A204.1 (cell line): ENCODE results near the gene TTC39A.
"Not testable (repeated sequence)": the region's sequence is repeated elsewhere in the genome, so short reads cannot be mapped to it uniquely, and the experiment has no call there.

Source experiments
- FAIRE-seq: peaks from 2 replicates; lab custom pipeline; 2012; peaks lifted over from hg19 to GRCh38; lab: Jason Lieb, UNC

TTC39A gene

GRCh38 chr1:51336711-51337110 is 6.3 kb upstream of the TTC39A start:
- no peak for FAIRE-seq

- no peak for FAIRE-seq
Observed at GRCh38 chr1:51336004-51336403, 5.6 kb upstream of the TTC39A start.

- FAIRE-seq: no peak
Observed at GRCh38 chr1:51331206-51332100, 1.1 kb upstream of the TTC39A start.

GRCh38 chr1:51329443-51330325 is 678 bp downstream of the TTC39A start:
- FAIRE-seq: no peak

- FAIRE-seq: no peak
Observed at GRCh38 chr1:51328926-51329325, 1.4 kb downstream of the TTC39A start.

- no peak for FAIRE-seq
Observed at GRCh38 chr1:51328279-51328678, 2.1 kb downstream of the TTC39A start.

- FAIRE-seq: no peak
Observed at GRCh38 chr1:51327386-51327785, 3.0 kb downstream of the TTC39A start.

GRCh38 chr1:51326839-51327238 is 3.5 kb downstream of the TTC39A start:
- FAIRE-seq: no peak

GRCh38 chr1:51325878-51326755 is 4.2 kb downstream of the TTC39A start:
- FAIRE-seq: no peak

GRCh38 chr1:51325391-51325790 is 5.0 kb downstream of the TTC39A start:
- FAIRE-seq: no peak

GRCh38 chr1:51325011-51325385 is 5.4 kb downstream of the TTC39A start:
- not testable (repeated sequence) for FAIRE-seq

- FAIRE-seq: no peak
Observed at GRCh38 chr1:51324251-51325010, 5.9 kb downstream of the TTC39A start.

GRCh38 chr1:51323778-51324177 is 6.6 kb downstream of the TTC39A start:
- no peak for FAIRE-seq

GRCh38 chr1:51322417-51323101 is 7.8 kb downstream of the TTC39A start:
- no peak for FAIRE-seq

GRCh38 chr1:51321924-51322280 is 8.5 kb downstream of the TTC39A start:
- no peak for FAIRE-seq

- no peak for FAIRE-seq
Observed at GRCh38 chr1:51320967-51321923, 9.1 kb downstream of the TTC39A start.

- no peak for FAIRE-seq
Observed at GRCh38 chr1:51317798-51318197, 12.6 kb downstream of the TTC39A start.

GRCh38 chr1:51316846-51317120 is 13.6 kb downstream of the TTC39A start:
- FAIRE-seq: no peak

GRCh38 chr1:51316113-51316845 is 14.1 kb downstream of the TTC39A start:
- no peak for FAIRE-seq
